Heart left ventricle (tissue), 16 donors: ENCODE measurements around the gene CHD1L. TPM values are rescaled to one million over a fixed set of nuclear protein-coding genes. Genes with fewer than 3 reads are reported as not detected.

Source experiments
- ATAC-seq, 4 donors: fragments of 200-7000 bp; cut with Tn5 transposase; one replicate each; pipeline ENCODE4 v1.9.1; 2020 to 2022; ENCODE audit warnings: moderate library complexity in 4 of 4, mild to moderate bottlenecking in 3 of 4, moderate number of reproducible peaks in 1 of 4
- DNase-seq, 5 donors: peaks; one replicate each; pipeline ENCODE4 v3.0.0-alpha.2; 2020
- H3K27ac ChIP-seq, 12 donors: fragments of 200-600 bp; sonication (generic) in 4 of 12; one replicate each; pipeline versions ENCODE4 v1.5.0 to v1.8.0; 2016 to 2022; ENCODE audit warnings: mild to moderate bottlenecking in 2 of 12
- H3K27me3 ChIP-seq, 9 donors: fragments of 200-600 bp; sonication (generic) in 2 of 9; one replicate each; pipeline versions ENCODE4 v1.5.1 to v1.8.0; 2016 to 2022; ENCODE audit warnings: mild to moderate bottlenecking in 3 of 9
- H3K36me3 ChIP-seq, 9 donors: fragments of 200-600 bp; sonication (generic) in 2 of 9; one replicate each; pipeline versions ENCODE4 v1.5.0 to v1.8.0; 2018 to 2022; ENCODE audit warnings: mild to moderate bottlenecking in 2 of 9
- H3K4me1 ChIP-seq, 12 donors: fragments of 200-600 bp; sonication (generic) in 4 of 12; one replicate each; pipeline versions ENCODE4 v1.5.0 to v1.8.0; 2016 to 2022; ENCODE audit warnings: mild to moderate bottlenecking in 3 of 12
- H3K4me3 ChIP-seq, 12 donors: fragments of 200-600 bp; sonication (generic) in 4 of 12; one replicate each; pipeline versions ENCODE4 v1.5.0 to v1.8.0; 2017 to 2022; ENCODE audit warnings: mild to moderate bottlenecking in 9 of 12, moderate library complexity in 4 of 12
- H3K9me3 ChIP-seq, 12 donors: fragments of 200-600 bp; sonication (generic) in 4 of 12; one replicate each; pipeline versions ENCODE4 v1.5.0 to v1.8.0; 2016 to 2022; ENCODE audit warnings: mild to moderate bottlenecking in 1 of 12
- POLR2A ChIP-seq, 2 donors: fragments of 450-650 bp; IDR thresholded peaks; one replicate each; pipeline ENCODE4 v1.6.1; 2017; ENCODE audit warnings: antibody characterized with exemption in 2 of 2, mild to moderate bottlenecking in 2 of 2, moderate library complexity in 2 of 2
- WGBS, 4 donors: extraction: QIAGEN DNeasy Blood & Tissue Kit in 2 of 4; methylation state at CpG; one replicate each; pipeline versions ENCODE4 v1.1.5 to v1.1.7; 2013 to 2018; 5-methylcytosine and 5-hydroxymethylcytosine counted together
- intact Hi-C, 10 donors: fragments of 100-400 bp; cut with DNase I; formaldehyde crosslinking; loops; one replicate each; pipeline versions ENCODE4 v1.11.1 to v1.14.2; 2022
- polyA plus RNA-seq, 2 donors: library from polyadenylated mRNA; stranded (reverse); fragments of 200-250 nt; gene quantifications; one replicate each; pipeline ENCODE4 v1.2.3, GENCODE V29; 2013
- total RNA-seq, 9 donors: library from RNA; depleted of rRNA in 2 of 9; stranded (reverse); fragments of >200 nt in 2 of 9; fragmentation: NEBNext Ultra II Directional in 3 of 9; extraction: Animal tissue kit (Norgen Biotek cat#: 25700) in 3 of 9; gene quantifications; one replicate each; pipeline versions ENCODE4 v1.1.0 to v1.2.4, GENCODE V29; 2016 to 2023
- TF ChIP-seq, protein P1 (sequence below), 12 donors: fragments of 200-600 bp; sonication (generic) in 4 of 12; IDR thresholded peaks; one replicate each; pipeline versions ENCODE4 v1.5.0 to v1.8.0; 2018 to 2022; ENCODE audit warnings: antibody characterized with exemption in 12 of 12, mild to moderate bottlenecking in 5 of 12
- donor health status: ischemic (EF 13 %, LVEDD 7.1; RV severe dilation, severe dysfunction).
- donor health status: healthy with polysubstance abuse.
- donor health status: DM: no; HTN: yes; CAD: no.
- donor health status: DM: no; HTN: no; CAD: no.
- donor health status: ischemic (EF 25% LVEDD 6.9; RV normal size, moderate dysfunction).
- donor health status: ischemic (EF 25% LVEDD 5.7; RV mildly dilated, moderate dysfunction).
- donor health status: healthy.
- donor health status: DM: yes; HTN: yes; CAD: no.
- donor health status: ischemic (EF 35%, LVEDD 5.7; RV mildly dilated, moderate dysfunction).
- donor health status: nonischemic (EF 11% LVEDD 7.7; RV severe dilation, severe dysfunction).
- donor health status: DM: yes; HTN: yes; CAD: no.
- donor health status: PGD.
- donor health status: ischemic (EF 29% LVEDD 5.4; RV normal size, mild dysfunction).
- donor health status: nonischemic (EF 23%, LVEDD 6.1; RV moderate dilation, normal function).

CHD1L gene
- total and polyA plus RNA-seq, 11 donors: 5.8 to 17.7 (median 8.1) TPM

DNA sequence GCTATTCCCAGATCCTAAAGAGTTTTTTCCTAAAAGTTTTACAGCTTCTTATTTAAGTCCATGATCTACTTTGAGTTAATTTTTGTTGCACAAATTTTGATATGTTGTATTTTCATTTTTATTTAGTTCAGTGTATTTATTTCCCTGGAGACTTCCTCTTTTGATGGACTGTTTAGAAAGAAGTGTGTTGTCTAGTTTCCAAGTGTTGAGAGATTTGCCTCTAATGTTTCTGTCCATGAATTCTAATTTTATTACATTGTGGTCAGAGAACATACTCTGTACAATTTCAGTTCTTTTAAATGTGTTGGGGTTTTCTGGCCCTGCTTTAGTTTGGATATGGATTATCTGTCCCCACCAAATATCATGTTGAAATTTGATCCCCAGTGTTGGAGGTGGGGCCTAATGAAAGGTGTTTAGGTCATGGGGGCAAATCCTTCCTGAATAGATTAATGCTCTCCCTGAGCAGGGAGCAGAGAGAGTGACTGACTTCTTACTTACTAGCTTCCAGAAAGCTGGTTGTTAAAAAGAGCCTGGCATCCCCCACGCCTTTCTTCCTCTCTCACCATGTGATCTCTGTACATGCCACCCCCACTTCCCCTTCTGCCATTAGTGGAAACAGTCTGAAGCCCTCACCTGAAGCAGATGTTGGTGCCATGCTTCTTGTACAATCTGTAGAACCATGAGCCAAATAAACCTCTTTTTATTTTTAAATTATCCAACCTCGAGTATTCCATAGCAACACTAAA lies 4.6 kb downstream of the CHD1L start:
- Histone ChIP-seq H3K4me1 (peaks cover 3 to 41% (median 12%) of the 10 kb centered on the region in 12 donors), H3K9me3 (no peaks in the 10 kb centered on the region), H3K27ac (peak overlapping the region in 1 of 12 donors; percentile 40), H3K36me3 (peaks cover 0 to 4% (median 0%) of the 10 kb centered on the region in 9 donors), H3K4me3 (no peak overlapping the region), H3K27me3 (no peaks in the 10 kb centered on the region)
- TF ChIP-seq, protein P1, sequence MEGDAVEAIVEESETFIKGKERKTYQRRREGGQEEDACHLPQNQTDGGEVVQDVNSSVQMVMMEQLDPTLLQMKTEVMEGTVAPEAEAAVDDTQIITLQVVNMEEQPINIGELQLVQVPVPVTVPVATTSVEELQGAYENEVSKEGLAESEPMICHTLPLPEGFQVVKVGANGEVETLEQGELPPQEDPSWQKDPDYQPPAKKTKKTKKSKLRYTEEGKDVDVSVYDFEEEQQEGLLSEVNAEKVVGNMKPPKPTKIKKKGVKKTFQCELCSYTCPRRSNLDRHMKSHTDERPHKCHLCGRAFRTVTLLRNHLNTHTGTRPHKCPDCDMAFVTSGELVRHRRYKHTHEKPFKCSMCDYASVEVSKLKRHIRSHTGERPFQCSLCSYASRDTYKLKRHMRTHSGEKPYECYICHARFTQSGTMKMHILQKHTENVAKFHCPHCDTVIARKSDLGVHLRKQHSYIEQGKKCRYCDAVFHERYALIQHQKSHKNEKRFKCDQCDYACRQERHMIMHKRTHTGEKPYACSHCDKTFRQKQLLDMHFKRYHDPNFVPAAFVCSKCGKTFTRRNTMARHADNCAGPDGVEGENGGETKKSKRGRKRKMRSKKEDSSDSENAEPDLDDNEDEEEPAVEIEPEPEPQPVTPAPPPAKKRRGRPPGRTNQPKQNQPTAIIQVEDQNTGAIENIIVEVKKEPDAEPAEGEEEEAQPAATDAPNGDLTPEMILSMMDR (IDR thresholded peaks at IDR 0.05): no peak
- no peak for TF ChIP-seq POLR2A (IDR thresholded peaks at IDR 0.05)
- intact Hi-C loops: no loop called here
- DNase-seq (no peak), ATAC-seq (no peak)
- whole genome bisulfite sequencing, 4 donors: 61 to 84% (median 76%) methylated on average over 2 of the region's 2 CpGs

DNA sequence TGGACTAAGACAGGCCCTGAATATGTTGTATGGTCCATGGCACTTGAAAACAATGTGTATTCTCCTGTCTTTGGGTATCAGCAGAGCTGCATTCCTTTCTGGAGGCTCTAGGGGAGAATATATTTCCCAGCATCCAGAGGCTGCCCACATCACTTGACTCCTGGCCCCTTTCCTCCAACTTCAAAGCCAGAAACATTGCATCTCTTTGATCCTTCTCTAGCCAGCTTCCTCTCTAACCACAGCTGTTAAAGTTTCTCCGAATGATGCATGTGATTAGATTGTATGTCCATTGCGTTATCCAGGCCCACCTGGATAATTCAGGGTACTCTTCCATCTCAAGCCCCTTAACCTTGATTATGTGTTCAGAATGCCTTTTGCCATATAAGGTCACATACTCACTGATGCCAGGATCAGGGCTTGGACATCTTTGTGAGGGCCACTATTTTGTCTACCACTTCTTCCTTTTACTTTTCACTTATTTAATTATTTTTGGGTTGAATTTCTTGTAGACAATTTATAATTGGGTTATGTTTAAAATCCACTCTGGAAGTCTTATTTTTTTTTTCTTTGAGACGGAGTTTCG lies 5.3 kb downstream of the CHD1L start:
- WGBS, 4 donors: 82 to 96% (median 93%) methylated on average over 4 of the region's 4 CpGs
- ATAC-seq: no peak
- H3K27ac ChIP-seq: no peak overlapping the region
- intact Hi-C loops: no loop called here
- DNase-seq: no peak
- H3K9me3 ChIP-seq: no peaks in the 10 kb centered on the region
- H3K27me3 ChIP-seq: no peaks in the 10 kb centered on the region
- H3K4me3 ChIP-seq: no peak overlapping the region
- peaks cover 0 to 8% (median 0%) of the 10 kb centered on the region in 9 donors for H3K36me3 ChIP-seq
- no peak for TF ChIP-seq POLR2A (IDR thresholded peaks at IDR 0.05)
- TF ChIP-seq, protein P1 (IDR thresholded peaks at IDR 0.05): no peak
- peaks cover 3 to 40% (median 10%) of the 10 kb centered on the region in 12 donors for H3K4me1 ChIP-seq

DNA sequence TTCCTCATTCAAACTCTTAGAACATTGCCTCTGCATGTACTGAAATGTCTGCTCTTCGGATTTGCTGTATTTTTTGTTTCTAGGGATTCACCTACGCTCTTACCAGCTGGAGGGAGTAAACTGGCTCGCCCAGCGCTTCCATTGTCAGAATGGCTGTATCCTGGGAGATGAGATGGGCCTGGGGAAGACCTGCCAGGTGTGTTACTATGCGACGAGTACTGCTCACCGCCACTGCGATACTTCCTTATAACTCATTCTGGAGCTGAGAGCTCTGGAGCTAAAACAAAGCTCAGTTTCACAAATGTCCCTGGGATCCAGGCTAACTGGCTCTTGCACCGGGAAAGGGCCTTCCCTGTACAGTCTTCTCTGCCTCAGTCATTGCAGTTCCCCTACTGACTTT lies 10.1 kb downstream of the CHD1L start:
- intact Hi-C loops: no loop called here
- Histone ChIP-seq H3K4me3 (no peak overlapping the region), H3K4me1 (peaks cover 0 to 4% (median 0%) of the 10 kb centered on the region in 12 donors), H3K36me3 (peaks cover 0 to 35% (median 10%) of the 10 kb centered on the region in 9 donors), H3K27ac (no peak overlapping the region), H3K27me3 (no peaks in the 10 kb centered on the region), H3K9me3 (no peaks in the 10 kb centered on the region)
- no peak for DNase-seq
- 92 to 97% (median 96%) methylated on average over 9 of the region's 9 CpGs for WGBS, 4 donors
- ATAC-seq: no peak
- TF ChIP-seq, protein P1 (IDR thresholded peaks at IDR 0.05): no peak
- no peak for TF ChIP-seq POLR2A (IDR thresholded peaks at IDR 0.05)

DNA sequence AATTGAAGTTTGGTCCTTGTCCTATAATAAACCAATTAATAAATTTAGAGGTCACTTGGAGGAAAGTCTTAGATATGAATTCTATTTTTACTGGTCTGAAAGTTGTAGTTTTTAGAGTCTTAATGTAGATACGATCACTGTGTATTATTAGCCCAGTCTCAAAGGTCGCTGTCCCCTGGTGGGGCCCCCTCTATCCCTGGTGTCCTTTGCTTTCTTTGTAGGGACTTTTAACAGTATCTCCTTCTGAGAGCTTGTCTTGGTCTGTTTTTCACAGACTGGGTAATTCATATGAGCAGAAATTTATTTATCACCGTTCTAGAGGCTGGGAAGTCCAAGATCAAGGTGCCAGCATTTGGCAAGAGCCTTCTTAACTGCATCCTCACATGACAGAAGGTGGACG lies 18.5 kb downstream of the CHD1L start:
- DNase-seq (no peak), ATAC-seq (no peak)
- no peak for TF ChIP-seq POLR2A (IDR thresholded peaks at IDR 0.05)
- TF ChIP-seq, protein P1 (IDR thresholded peaks at IDR 0.05): no peak
- 96 to 98% (median 97%) methylated on average over 4 of the region's 4 CpGs for WGBS, 4 donors
- no peaks in the 10 kb centered on the region for H3K27me3 ChIP-seq
- H3K4me1 ChIP-seq: no peaks in the 10 kb centered on the region
- peaks cover 0 to 88% (median 72%) of the 10 kb centered on the region in 9 donors for H3K36me3 ChIP-seq
- H3K27ac ChIP-seq: no peak overlapping the region
- H3K9me3 ChIP-seq: no peaks in the 10 kb centered on the region
- no peak overlapping the region for H3K4me3 ChIP-seq
- intact Hi-C loops: no loop called here
